Activated CD8-positive, alpha-beta T cell treated with anti-CD3 and anti-CD28 coated beads, Interleukin-2, amount 10 ng/mL, durations not matched to agents 7 days and 5 days (primary cell): ENCODE data around the gene RTL10. TPM values are rescaled to one million over a fixed set of nuclear protein-coding genes. Genes with fewer than 3 reads are reported as not detected.

Experiments
- ATAC-seq: fragments of 150-1000 bp; cut with Tn5 transposase; one replicate; pipeline ENCODE4 v1.10.0; 2021; ENCODE audit warnings: moderate library complexity
- CTCF ChIA-PET: fragments of 350-600 bp; sonication (Branson Sonifier 250); formaldehyde crosslinking; loops from one replicate; lab custom pipeline; 2021; ENCODE audit warnings: antibody characterized with exemption; lab: Charles Lee
- POLR2A ChIA-PET: fragments of 350-600 bp; sonication (Branson Sonifier 250); formaldehyde crosslinking; loops from one replicate; lab custom pipeline; 2021; ENCODE audit warnings: antibody characterized with exemption; lab: Charles Lee
- DNase-seq: peaks from one replicate; pipeline ENCODE4 v3.0.0-alpha.2; 2020
- H3K27ac Mint-ChIP-seq: one replicate; pipeline ENCODE4 v1.8.0; 2021; ENCODE audit warnings: mild to moderate bottlenecking, mixed read lengths
- H3K27me3 Mint-ChIP-seq: one replicate; pipeline ENCODE4 v1.8.0; 2021; ENCODE audit warnings: low read depth, mixed read lengths
- H3K36me3 Mint-ChIP-seq: one replicate; pipeline ENCODE4 v1.8.0; 2021; ENCODE audit warnings: low read depth, mixed read lengths
- H3K4me1 Mint-ChIP-seq: one replicate; pipeline ENCODE4 v1.8.0; 2021; ENCODE audit warnings: low read depth, mixed read lengths
- H3K4me3 Mint-ChIP-seq: one replicate; pipeline ENCODE4 v1.8.0; 2021; ENCODE audit warnings: mild to moderate bottlenecking, mixed read lengths
- H3K9me3 Mint-ChIP-seq: one replicate; pipeline ENCODE4 v1.8.0; 2022; ENCODE audit warnings: mixed read lengths; ENCODE audit not compliant: insufficient read depth
- total RNA-seq, 2 experiments: library from RNA; stranded (reverse); gene quantifications; one replicate each; pipeline ENCODE4 v1.2.3, GENCODE V29; 2021

The RTL10 gene, protein sequence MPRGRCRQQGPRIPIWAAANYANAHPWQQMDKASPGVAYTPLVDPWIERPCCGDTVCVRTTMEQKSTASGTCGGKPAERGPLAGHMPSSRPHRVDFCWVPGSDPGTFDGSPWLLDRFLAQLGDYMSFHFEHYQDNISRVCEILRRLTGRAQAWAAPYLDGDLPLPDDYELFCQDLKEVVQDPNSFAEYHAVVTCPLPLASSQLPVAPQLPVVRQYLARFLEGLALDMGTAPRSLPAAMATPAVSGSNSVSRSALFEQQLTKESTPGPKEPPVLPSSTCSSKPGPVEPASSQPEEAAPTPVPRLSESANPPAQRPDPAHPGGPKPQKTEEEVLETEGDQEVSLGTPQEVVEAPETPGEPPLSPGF
- total RNA-seq: 10 to 100 TPM; 16.1 to 17.0 TPM

DNA sequence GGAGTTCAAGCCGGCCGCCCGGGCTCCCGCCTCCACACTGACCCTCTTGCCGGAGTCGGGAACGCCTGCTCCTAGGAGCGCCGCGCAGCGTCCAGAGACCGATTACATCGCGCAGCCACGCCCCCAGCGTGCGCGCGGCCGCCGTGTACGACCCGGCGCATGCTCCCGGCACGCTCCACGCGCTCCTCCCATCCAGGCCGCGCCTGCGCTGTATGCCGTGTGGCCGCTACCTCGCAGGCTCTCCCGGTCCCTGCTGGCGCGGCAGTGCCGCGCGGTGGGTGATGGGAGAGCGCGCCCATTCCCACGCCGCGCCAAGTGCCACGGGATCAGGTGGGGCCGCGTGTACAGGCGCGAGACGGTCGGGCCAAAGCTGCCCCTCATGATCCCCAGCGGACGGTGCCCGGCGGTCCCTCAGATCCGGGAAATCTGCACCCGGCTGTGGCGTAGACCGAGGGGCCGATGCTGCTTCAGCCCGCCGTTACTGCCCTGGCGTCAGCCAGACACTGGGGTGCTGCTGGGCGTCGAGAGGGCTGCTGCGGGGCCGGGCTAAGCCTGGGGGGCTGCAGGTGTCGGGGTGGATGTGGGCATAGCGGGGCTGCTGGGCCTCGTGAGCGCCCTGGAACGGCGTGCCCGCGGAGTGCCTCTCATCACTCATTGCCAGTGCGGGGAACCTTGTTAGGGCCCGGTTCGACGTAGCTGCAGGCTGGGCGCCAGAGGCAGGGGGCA, at the start of gene RTL10, which contains the start of gene GNB1L:
RTL10 (minus strand) TSS at position 97 of the 726 bp plus-strand sequence. CDS start 2,613 bp downstream, outside the sequence.
GNB1L (minus strand) TSS at position 97 of the 726 bp plus-strand sequence. CDS start 33,519 bp downstream, outside the sequence.
- H3K4me1 Mint-ChIP-seq: peaks cover 34% of the 10 kb centered on the region
- no peaks in the 10 kb centered on the region for H3K9me3 Mint-ChIP-seq
- ATAC-seq: peak; percentile 95
- POLR2A ChIA-PET: interaction anchor here (0.7 to 3.4 kb wide), 12 partner anchors 10 to 124 kb away, joined by 3 to 20 read pairs (median 6); no protein-coding TSS in a partner anchor
- H3K4me3 Mint-ChIP-seq: peak within 1 kb of the TSS; percentile 94
- peak within 1 kb of the TSS; percentile 97 for H3K27ac Mint-ChIP-seq
- CTCF ChIA-PET: interaction anchor here (0.9 to 3.1 kb wide), 12 partner anchors 10 to 131 kb away, joined by 3 to 13 read pairs (median 4); no protein-coding TSS in a partner anchor
- no peaks in the 10 kb centered on the region for H3K27me3 Mint-ChIP-seq
- DNase-seq: peak; percentile 96
- H3K36me3 Mint-ChIP-seq: peaks cover 26% of the 10 kb centered on the region

DNA sequence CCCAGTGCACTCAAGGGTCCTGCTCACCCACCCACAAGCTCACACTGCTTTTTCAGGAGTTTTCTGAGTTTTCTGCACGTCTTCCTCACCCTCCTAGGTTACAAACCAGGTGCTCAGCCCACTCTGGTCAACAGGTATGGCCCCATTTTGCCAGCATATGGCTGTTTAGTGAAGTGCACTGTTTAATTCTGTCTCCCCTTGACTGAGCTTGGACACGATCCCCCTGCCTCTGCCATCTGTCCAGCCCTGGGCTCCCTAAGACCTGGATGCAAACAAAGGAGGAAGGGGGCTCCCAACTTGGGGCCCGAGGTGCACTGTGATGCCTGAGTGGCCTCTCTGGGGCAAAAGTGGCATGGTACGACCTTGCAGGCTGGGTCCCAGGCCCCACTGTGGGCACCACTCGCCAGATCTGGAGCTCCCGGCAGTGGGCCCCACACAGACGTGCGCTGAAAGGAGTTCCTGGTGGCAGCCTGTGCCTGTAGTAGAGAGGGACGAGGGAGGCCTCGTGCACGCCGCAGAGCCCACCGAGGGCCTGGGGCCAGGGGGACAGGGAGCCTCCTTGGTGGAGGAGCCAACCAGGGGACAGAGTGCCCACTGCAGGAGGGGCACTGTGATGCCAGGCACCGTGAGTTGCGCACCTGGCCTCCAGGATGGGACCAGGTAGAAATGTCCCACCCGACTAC, 49.6 kb upstream of the RTL10 start:
- DNase-seq (no peak), ATAC-seq (no peak)
- POLR2A ChIA-PET: no interaction called here
- Mint-ChIP-seq H3K9me3 (no peaks in the 10 kb centered on the region), H3K27ac (no peak overlapping the region), H3K4me1 (no peaks in the 10 kb centered on the region), H3K36me3 (no peaks in the 10 kb centered on the region), H3K27me3 (no peaks in the 10 kb centered on the region), H3K4me3 (no peak overlapping the region)
- CTCF ChIA-PET: interaction anchor here (1.1 to 2.8 kb wide), 2 partner anchors 9 to 174 kb away, joined by 3 to 15 read pairs; no protein-coding TSS in a partner anchor

DNA sequence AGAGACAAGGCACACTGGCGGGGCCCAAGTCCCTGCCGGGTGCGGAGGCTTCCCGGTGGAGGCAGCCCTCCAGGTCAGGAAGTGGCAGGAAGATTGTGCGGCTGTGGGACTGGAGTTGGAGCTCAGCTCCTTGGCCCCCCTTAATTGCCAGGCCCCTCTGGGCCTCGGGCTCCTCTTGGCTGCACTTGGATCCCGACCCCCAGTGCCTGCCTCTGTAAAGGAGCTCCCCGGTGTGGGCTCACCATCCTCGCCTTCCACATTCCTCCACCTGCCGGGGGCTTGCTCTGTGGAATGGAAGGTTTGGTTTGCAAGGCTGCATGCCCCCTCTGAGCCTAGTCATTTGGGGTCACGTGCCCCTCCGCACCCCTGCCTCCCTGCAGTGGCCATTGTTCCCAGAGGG, 48.8 kb upstream of the RTL10 start:
- CTCF ChIA-PET: no interaction called here
- Mint-ChIP-seq H3K9me3 (no peaks in the 10 kb centered on the region), H3K36me3 (no peaks in the 10 kb centered on the region), H3K27ac (no peak overlapping the region), H3K4me3 (no peak overlapping the region), H3K4me1 (no peaks in the 10 kb centered on the region), H3K27me3 (no peaks in the 10 kb centered on the region)
- POLR2A ChIA-PET: no interaction called here
- no peak for ATAC-seq
- DNase-seq: no peak

DNA sequence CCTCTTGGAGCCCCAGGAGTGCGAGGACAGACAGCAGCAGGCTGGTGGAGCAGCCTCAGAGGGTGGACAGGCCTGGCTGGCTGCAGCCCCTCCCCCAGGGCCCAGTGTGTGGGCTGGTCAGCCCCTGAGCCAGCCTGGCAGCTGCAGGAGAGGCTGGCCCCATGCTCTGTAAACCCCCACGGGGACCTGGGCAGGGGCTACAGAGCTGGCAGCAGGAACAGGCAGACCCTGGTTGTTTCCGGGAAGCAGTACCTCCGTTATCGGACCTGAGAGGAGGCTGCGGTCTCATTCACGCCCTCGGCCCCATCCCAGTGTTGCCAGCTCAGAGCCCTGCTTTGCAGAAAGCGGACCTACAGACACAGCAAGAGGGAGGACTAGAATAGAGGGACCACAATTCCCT, 48.4 kb upstream of the RTL10 start:
- POLR2A ChIA-PET: interaction anchor here (1.2 kb wide), 1 partner anchor 11 kb away, joined by 3 read pairs; no protein-coding TSS in a partner anchor
- H3K27me3 Mint-ChIP-seq: no peaks in the 10 kb centered on the region
- H3K4me3 Mint-ChIP-seq: no peak overlapping the region
- no peaks in the 10 kb centered on the region for H3K4me1 Mint-ChIP-seq
- no peak overlapping the region for H3K27ac Mint-ChIP-seq
- no peak for DNase-seq
- H3K9me3 Mint-ChIP-seq: no peaks in the 10 kb centered on the region
- ATAC-seq: no peak
- CTCF ChIA-PET: interaction anchor here (1.1 to 1.5 kb wide), 2 partner anchors 45 to 172 kb away, joined by 4 read pairs; no protein-coding TSS in a partner anchor
- H3K36me3 Mint-ChIP-seq: no peaks in the 10 kb centered on the region

DNA sequence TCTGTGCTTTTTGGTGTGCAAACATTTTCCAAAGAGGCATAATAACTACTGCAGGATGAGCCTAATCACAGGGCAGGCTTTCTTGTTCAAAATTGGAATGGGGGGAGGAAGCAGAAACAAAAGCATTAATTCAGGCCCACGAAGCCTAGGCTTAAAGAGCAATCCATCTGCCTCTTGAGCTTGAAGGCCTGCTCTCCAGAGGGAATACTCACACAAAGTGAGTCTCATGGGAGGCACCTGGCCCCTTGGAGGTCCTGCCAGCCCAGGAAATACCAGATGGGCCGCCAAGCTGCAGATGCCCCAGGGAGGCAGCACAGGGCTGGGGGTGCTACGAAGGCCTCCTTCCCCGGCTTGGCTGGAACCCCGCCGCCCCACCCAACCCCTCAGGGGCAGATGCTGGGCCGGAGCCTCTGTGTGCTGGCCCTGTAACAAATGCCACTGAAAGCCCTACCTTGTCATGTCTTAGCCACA, 47.6 kb upstream of the RTL10 start:
- Mint-ChIP-seq H3K36me3 (no peaks in the 10 kb centered on the region), H3K9me3 (no peaks in the 10 kb centered on the region), H3K27ac (no peak overlapping the region), H3K27me3 (no peaks in the 10 kb centered on the region), H3K4me1 (no peaks in the 10 kb centered on the region), H3K4me3 (no peak overlapping the region)
- ATAC-seq (no peak), DNase-seq (no peak)
- ChIA-PET CTCF (interaction anchor here (1.1 to 1.5 kb wide), 2 partner anchors 45 to 172 kb away, joined by 4 read pairs; no protein-coding TSS in a partner anchor), POLR2A (interaction anchor here (1.2 kb wide), 1 partner anchor 10 kb away, joined by 3 read pairs; no protein-coding TSS in a partner anchor)

DNA sequence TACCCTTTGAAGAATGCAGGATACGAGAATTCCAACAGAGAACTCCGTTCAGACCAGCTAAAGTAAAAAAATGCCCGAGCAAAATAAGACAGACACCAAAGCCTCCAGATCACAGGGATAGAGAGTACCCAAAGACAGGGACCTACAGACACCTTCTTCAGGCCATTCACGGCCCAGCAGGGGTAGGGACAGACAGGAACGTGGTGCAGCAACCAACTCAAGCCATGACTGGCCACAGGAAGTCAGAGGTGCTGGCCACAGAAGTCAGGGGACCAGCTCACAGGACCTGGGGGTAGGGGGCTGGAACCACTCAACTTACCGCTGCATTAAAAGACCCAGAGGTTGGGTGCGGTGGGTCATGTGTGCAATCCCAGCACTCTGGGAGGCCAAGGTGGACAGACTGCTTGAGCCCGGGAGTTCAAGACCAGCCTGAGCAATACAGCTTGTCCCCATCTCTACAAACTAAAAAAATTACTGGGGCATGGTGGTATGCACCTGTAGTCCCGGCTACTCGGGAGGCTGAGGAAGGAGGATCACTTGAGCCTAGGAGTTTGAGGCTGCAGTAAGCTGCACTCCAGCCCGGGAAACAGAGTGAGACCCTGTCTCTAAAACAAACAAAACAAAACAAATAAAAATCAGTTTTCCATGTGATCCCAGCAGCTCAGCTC, 47.0 kb upstream of the RTL10 start:
- no peaks in the 10 kb centered on the region for H3K36me3 Mint-ChIP-seq
- H3K27ac Mint-ChIP-seq: no peak overlapping the region
- ChIA-PET CTCF (interaction anchor here (1.5 kb wide), 1 partner anchor 171 kb away, joined by 4 read pairs; no protein-coding TSS in a partner anchor), POLR2A (interaction anchor here (0.7 to 1.4 kb wide), 3 partner anchors 10 to 185 kb away, joined by 3 to 5 read pairs (median 4); no protein-coding TSS in a partner anchor)
- no peaks in the 10 kb centered on the region for H3K4me1 Mint-ChIP-seq
- no peak for ATAC-seq
- no peaks in the 10 kb centered on the region for H3K9me3 Mint-ChIP-seq
- H3K4me3 Mint-ChIP-seq: no peak overlapping the region
- no peaks in the 10 kb centered on the region for H3K27me3 Mint-ChIP-seq
- DNase-seq: no peak

DNA sequence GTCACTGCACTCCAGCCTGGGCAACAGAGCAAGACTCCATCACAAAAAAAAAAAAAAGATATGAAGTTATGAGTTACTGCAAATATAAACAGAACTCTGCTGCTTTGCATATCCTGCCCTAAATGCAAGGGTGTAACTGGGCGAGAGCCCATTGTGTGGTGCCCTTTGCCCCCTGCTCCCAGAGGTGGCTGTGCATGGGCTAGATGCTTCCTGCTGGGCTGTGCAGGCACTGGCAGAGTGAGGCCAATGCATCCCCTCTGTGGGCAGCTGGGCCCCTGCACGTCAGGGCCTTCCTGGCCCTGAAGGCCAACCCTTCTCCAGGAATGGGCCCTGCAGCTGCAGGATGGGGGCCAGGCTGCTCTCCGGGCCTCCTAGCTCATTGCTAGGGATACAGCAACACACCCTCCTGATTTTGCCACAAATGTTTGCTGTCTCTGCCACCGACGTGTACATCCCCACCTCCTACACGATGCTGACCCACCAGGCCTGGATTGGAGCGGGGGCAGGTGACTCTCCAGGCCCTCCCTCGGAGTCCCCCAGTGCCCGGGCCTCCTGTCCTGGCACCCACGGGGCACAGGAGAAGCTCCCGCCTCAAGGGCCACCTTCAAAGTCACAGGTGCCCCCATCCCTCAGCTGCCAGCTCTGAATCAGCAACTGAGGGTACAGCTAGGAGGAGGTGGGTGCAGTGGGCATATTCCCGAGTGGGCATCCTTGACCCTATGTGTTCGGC, 46.2 kb upstream of the RTL10 start:
- Mint-ChIP-seq H3K36me3 (no peaks in the 10 kb centered on the region), H3K27me3 (no peaks in the 10 kb centered on the region)
- DNase-seq: no peak

DNA sequence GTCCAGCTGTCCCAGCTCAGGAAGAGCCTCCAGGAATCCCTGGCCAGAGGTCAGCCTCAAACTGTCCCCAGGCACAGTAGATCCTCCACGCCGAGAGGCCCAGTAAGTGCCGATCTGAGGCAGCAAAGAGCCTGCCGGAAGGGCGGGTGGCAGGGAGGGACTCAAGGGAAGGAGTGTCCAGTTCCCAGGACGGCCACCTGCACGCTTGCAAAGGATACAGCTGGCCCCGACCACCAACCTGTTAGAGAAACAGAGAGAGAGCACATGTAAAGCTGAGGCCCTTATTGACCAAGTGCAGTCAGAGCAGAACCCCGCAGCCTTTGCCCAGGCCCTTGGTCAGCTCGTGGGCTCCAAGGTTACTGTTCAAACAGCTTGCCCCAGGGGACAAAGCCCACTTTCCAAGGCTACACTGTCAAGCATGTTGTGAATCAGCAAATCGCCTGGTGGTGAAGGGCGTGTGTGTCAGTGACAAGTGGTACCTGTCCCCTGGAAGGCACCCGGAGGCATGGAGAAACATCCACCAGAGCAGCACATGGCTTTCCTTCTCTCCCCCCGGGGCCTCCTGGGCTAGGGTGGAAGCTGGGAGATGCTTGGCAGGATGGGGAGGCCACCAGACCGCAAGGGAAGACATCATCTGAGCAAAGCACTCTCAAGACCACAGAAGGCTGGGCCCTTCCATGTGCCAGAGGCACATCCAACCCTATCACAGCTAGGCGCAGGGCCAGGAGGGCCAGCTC, 44.3 kb upstream of the RTL10 start:
- ATAC-seq (no peak), DNase-seq (no peak)
- H3K27me3 Mint-ChIP-seq: no peaks in the 10 kb centered on the region
- CTCF ChIA-PET: interaction anchor here (0.9 to 4.3 kb wide), 3 partner anchors 11 to 168 kb away, joined by 3 to 22 read pairs (median 10); no protein-coding TSS in a partner anchor
- no peaks in the 10 kb centered on the region for H3K9me3 Mint-ChIP-seq
- peaks cover under 1% of the 10 kb centered on the region for H3K36me3 Mint-ChIP-seq
- POLR2A ChIA-PET: no interaction called here
- no peak overlapping the region for H3K4me3 Mint-ChIP-seq
- H3K27ac Mint-ChIP-seq: no peak overlapping the region
- H3K4me1 Mint-ChIP-seq: peaks cover 10% of the 10 kb centered on the region

More for the DNA sequence above, 46.2 kb upstream of the RTL10 start:
- ChIA-PET POLR2A (interaction anchor here (0.7 to 1.4 kb wide), 3 partner anchors 9 to 185 kb away, joined by 3 to 5 read pairs (median 4); no protein-coding TSS in a partner anchor), CTCF (interaction anchor here (3.0 kb wide), 1 partner anchor 9 kb away, joined by 10 read pairs; no protein-coding TSS in a partner anchor)
- Mint-ChIP-seq H3K4me3 (no peak overlapping the region), H3K9me3 (no peaks in the 10 kb centered on the region), H3K4me1 (peaks cover 5% of the 10 kb centered on the region), H3K27ac (no peak overlapping the region)
- no peak for ATAC-seq

DNA sequence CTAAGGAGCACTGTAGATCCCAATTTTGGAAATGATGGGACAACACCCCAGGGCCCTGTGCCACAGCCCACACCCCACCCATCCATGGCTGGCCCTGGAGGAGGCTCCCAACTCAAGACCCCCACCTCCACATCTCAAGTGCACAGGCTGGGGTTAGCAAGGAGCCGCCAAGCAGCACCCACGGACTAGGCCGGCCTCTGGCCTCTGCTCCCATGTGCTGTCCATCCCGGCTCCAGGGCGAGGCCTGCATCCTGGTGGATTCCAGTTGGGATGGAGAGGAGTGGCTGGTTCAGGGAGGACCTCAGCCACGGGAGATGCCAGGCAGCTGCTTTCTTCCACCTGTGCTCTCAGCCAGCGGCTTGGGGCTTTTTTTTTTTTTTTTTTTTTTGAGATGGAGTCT, 43.5 kb upstream of the RTL10 start:
- ChIA-PET POLR2A (no interaction called here), CTCF (interaction anchor here (3.0 to 4.3 kb wide), 2 partner anchors 12 to 167 kb away, joined by 10 to 22 read pairs; no protein-coding TSS in a partner anchor)
- H3K4me3 Mint-ChIP-seq: no peak overlapping the region
- no peak overlapping the region for H3K27ac Mint-ChIP-seq
- H3K36me3 Mint-ChIP-seq: peaks cover 6% of the 10 kb centered on the region
- ATAC-seq (no peak), DNase-seq (no peak)
- H3K9me3 Mint-ChIP-seq: no peaks in the 10 kb centered on the region
- H3K27me3 Mint-ChIP-seq: no peaks in the 10 kb centered on the region
- peaks cover 16% of the 10 kb centered on the region for H3K4me1 Mint-ChIP-seq
